ENCODE data around the gene TFE3.
"Not testable (repeated sequence)": the region's sequence is repeated elsewhere in the genome, so short reads cannot be mapped to it uniquely, and the experiment has no call there.

TFE3 gene

DNA sequence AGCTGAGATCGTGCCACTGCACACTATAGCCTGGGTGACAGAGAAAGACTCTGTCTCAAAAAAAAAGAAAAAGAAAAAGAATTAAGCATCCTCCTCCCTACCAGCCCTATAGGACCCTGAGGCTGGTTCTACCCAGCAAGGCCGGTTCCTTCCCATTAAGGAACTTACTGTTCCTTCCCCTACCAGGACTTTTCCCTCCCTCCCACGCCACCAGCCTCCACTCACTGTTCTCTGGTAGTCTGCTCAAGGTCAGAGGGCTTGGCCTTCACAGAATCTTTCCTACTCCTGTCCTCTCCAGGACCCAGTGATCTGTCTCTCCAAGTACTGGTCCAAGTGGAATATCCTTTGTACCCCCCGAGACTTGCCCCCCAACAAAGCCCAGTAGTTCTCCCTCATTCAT is 42.5 kb downstream of the TFE3 start:
- no peak for DNase-seq

DNA sequence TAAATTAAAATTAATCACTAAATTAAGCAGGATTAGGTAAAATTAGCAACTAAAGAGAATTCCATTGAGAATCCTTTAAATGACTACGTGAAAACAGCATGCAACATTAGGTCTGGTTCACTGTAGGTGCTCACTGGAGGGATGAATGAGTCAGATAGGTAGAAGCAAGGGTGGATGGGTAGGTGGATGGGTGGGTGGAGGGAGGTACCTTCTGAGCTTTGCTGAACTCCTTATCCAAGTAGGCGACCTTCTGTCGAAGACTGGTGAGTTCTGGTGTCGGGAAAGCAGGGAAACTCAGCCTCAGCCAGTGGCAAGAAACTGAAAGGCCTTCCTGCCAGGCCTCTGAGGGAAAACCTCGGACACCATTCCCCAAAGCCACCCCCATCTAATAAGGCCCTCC is 44.1 kb downstream of the TFE3 start:
- DNase-seq: no peak

DNA sequence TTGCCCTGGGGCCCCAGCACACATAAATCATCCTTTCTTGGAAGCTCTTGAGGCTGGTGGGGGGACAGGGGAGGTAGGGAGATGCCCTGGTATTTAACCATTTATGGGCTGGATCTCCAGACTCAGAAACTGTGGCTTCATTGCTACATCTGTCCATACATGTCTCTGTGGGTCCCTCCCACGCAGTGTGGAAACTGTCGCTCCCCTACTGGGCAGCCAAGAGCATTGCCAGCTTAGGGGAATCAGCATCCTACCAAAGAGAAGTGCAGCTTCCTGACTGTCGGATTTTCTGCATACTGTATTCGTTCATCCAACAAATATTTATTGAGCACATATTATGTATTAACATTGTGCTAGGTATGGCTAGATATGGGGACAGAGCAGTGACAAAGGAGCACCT is 44.8 kb downstream of the TFE3 start:
- DNase-seq: no peak

GRCh38 chrX:48997865-48998264 is 45.3 kb downstream of the TFE3 start:
- DNase-seq: no peak

- DNase-seq: no peak
Observed at GRCh38 chrX:48997455-48997854, 45.7 kb downstream of the TFE3 start.

DNA sequence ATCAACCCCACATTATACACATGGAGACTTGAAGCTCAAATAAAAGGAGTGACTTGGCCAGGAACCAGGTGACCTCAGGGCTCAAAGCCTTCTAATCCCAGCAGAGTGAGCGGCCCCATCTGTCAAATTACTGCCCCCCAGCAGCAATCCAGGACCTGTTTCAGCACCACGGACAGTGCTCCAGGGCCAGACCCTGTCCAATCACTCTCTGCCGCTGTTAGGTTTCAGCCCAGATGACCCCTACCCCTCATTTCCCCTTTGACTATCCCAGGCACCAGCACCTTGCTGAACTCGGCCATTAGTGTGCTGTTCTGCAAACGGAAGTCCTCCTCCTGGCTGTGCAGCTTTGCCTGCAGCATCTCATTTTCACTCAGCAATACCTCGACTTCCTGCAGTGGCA is 46.2 kb downstream of the TFE3 start:
- DNase-seq: no peak

- DNase-seq: no peak
Observed at GRCh38 chrX:48992341-48992740, 50.8 kb downstream of the TFE3 start.

DNA sequence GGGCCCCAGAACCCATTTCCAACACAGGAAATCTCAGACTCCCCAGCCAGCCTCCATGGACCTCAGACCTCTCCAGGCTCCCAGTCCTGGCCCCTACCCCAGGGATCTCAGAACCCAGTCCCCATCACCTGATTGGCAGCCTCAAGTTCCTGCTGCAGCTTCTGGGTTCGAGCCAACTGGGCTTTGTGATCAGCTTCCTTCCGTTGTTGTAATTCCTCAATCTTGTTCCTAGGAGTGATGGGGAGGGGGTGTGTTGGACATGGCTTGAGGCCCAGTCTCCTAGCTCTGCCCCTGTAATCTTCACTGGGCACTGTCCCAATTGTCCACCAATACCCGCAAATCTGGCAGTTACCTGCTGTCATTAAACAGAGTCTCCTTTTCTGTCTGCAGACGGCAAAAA is 53.7 kb downstream of the TFE3 start:
- DNase-seq: no peak

- DNase-seq: no peak
Observed at GRCh38 chrX:48983896-48984295, 59.3 kb downstream of the TFE3 start.

- no peak for DNase-seq
Observed at GRCh38 chrX:48983081-48983480, 60.1 kb downstream of the TFE3 start.

GRCh38 chrX:48981178-48981577 is 62.0 kb downstream of the TFE3 start:
- no peak for DNase-seq

- DNase-seq: not testable (repeated sequence)
Observed at GRCh38 chrX:48980341-48980740, 62.8 kb downstream of the TFE3 start.
